Activated gamma-delta T cell treated with anti-CD3 and anti-CD28 coated beads, Interleukin-2, amount 50 U/mL, for 16 hours (primary cell): ENCODE data around the gene SH3BP2.

Experiments used
- DNase-seq: peaks from one replicate; pipeline ENCODE4 v3.0.0-alpha.2; 2020; ENCODE audit warnings: low read depth

Gene SH3BP2

GRCh38 chr4:2856266-2856665, 63.4 kb downstream of the SH3BP2 start:
- no peak for DNase-seq

GRCh38 chr4:2857349-2857927, 64.6 kb downstream of the SH3BP2 start:
- no peak for DNase-seq

DNA sequence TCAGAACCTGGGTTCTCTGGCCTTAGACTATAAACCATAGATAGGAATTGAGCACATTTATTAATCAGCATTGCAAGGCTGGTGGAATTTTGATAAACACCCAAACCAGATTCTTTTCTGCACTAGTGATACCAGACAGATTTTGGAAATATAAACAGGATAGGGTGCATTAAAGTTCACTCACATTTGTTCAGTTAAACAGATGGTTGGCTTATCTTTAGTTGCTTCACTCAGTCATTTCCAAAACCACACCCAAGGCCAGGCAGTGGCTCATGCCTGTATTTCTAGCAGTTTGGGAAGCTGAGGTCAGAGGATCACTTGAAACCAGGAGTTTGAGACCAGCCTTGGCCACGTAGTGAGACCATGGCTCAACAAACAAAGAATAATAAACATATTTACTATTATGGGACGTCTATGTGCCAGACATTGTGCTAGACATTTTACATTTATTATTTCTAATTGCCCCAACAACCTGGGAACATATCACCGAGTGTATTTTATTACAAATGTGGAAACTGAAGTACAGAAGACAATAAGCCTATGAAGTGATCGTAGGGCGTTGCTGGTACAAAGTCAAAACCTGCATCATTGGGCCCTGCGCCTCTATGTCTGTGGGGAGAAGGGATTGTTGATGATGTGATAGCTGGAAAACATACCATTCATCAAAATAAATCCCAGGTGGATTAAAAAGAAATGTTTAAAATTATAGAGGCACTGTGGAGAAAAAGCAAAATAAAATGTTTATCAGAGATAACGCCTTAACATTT, 65.7 kb downstream of the SH3BP2 start:
- DNase-seq, result no peak

GRCh38 chr4:2859514-2859913, 66.6 kb downstream of the SH3BP2 start:
- DNase-seq, result no peak

DNA sequence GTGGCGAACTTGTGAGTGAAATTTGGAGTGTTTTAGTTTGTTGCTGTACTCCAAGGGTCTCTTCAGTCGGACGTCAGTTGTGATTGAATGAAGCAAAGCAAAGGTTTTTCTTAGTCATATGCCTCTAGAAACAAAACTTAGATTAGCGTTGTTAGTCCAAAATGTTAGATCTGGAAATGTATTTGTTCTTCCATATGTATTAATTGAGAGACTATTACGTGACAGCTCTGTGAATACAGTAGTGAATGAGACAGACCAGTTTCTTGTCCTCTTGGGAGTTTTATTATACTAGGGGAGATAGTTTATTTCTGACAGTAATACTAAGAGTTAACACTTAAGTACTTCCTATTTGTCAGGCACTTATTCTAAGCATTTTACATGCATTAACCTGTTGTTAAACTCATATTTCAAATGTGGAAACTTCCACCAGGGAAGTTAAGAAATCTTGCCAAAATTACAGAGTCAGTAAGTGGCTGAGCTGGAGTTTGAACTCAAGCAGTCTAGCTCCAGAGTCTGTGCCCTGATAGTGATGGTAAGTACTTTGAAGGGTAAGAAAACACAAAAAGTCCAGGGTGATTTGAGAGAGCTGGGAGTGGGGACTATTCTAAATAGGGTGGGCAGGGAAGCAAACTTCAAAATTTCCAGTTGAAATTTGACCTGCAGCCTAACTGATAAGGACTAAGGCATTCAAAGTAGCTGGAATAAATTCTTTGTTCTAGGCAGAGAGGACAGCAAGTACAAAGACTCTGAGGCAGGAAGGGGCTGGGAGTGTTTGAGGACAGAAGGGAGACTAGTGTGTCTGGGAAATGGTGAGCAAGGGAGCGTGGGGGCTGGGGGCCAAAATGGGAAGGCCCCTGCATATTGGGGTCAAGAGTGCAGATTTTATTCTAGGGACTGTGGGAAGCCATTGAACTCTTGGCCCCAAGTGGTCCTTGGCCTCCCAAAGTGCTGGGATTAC, 67.8 kb downstream of the SH3BP2 start:
- DNase-seq, result no peak

DNA sequence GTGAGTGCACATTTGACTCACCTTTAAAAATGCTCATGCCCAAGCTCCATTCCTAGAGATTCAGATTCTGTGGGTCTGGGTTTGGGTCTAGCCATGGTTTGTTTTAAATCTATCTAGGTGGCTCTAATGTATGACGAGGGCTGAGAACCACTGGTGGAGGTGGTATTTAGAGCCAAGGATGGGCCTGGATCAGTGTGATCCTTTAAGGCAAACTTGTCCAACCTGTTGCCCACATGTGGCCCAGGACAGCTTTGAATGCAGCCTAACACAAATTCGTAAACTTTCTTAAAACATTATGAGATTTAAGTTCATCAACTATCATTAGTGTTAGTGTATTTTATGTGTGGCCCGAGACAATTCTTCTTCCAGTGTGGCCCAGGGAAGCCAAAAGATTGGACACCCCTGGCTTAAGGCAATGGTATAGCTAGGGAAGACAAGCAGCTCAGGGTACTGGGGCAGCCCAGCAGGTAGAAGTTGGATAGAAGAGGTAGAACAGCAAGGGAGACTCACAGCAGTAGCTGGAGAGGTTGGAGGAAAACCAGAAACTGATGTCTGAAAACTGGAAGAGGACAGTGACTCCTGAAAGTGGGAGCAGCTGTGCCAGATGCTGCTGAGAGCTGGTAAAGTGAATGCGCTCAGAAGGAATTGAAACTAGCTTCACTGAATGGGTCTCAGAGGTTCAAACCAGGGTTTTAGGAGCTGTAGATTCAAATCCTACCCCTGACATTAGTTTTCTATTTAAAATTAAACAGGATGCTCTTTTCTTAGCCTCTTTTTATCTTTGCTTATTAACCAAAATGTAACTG, 68.9 kb downstream of the SH3BP2 start:
- no peak for DNase-seq

- no peak for DNase-seq
Observed at GRCh38 chr4:2862528-2862927, 69.6 kb downstream of the SH3BP2 start.

DNA sequence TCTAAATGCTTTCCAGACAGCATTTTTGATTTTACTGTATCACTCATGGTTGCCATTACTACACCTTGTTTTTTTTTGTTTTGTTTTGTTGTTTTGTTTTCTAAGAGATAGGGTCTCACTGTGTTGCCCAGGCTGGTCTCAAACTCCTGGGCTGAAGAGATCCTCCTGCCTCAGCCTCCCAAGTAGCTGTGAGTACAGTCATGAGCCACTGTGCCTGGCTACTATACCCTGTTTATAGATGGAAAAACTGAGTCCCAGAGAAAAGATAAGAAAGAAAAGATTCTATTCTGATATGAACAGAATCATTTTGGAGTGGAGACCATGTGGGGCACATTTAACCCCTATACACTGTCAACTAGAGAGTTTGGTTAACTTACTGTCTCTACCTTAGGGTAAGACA, 70.8 kb downstream of the SH3BP2 start:
- no peak for DNase-seq

DNA sequence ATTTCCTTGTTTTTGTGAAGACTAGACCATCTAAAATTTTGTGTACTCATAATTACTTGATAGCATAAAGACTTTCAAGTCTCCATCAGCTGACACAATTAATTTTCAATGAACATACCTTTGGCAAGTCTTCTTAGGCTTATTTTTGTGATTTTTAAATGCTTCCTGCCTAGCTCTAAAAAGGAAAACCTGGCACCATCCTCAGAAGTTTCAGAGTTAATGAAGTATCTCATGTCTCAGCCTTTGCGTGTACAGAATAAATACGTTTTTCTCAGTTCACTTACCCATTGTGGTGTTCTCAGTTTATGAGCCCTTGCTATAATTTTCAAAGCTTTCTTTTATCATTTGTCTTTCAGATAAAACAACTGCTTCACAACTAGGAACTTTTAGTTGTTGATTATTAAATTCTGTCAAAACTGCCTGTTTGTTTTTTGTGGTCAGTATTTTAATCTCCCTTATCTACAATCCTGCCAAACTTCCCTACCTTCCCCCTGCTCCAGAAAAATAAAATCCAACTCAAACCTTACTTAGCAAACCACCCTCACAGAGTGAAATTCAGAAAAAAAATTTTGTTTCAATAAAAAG, 72.4 kb downstream of the SH3BP2 start:
- no peak for DNase-seq

DNA sequence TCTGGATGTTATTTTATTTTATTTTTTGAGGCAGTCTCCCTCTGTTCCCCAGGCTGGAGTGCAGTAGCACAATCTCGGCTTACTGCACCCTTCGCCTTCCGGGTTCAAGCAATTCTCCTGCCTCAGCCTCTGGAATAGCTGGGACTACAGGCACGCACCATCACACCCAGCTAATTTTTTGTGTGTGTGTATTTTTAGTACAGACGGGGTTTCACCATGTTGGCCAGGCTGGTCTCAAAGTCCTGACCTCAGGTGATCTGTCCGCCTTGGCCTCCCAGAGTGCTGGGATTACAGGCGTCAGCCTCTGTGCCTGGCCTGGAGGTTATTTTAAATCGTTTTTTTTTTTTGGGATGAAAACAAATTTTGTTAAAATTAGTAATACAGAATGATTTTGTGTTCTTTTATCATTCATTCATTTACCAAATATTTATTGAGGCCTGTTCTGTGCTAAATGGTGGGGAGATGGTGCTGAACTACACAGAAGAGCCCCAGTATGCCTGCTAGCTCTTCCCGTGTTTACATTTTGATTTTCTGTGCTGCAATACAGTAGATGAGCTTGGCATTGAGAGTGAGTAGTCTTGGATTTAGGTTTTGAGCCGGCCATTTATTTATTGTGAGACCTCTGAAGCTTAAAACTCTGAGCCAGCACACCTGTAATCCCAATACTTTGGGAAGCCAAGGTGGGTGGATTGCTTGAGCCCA, 73.4 kb downstream of the SH3BP2 start:
- DNase-seq, result no peak

DNA sequence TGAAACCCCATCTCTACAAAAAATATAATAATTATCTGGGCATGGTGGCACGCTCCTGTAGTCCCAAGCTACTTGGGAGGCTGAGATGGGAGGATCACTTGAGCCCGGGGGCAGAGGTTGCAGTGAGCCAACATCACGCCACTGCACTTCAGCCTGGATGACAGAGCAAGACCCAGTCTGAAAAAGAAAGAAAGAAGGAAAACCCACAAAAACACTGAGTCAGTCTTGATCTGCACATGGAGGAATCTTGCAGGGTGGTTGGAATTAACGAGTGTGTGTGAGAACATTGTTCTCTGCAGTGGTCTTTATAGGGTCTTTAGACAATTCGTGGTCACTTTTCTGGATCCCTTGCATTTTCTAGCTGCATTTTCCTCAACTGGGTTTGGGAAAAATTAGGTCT, 74.0 kb downstream of the SH3BP2 start:
- DNase-seq, result no peak

- DNase-seq, result no peak
Observed at GRCh38 chr4:2867758-2868491, 75.0 kb downstream of the SH3BP2 start.

DNA sequence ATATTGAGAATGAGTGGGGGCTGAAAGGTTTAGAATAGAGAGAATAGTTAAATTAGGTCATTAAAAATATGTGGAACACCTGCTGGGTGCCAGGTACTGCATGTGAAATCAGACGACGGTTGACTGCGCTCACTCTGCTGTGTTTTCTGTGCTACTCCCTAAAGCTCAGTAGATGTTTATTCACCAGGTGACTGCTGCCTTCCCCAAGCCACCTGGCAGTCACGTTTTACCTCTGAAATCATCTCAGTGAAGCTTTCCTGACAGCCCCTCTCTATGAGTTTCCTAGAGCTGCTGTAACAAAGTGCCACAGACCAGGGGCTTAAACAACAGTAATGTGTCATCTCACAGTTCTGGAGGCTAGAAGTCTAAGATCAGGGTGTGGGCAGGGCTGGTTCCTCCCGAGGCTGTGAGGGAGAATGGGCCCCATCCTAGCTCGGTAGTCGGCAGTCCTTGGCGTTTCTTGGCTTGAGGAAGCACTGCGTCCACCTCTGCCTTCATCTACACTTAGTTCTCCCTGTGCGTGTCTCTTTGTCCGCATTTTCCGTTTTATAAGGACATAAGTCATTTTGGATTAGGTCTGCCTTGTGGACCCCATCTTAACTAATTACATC, 76.1 kb downstream of the SH3BP2 start:
- no peak for DNase-seq

GRCh38 chr4:2869659-2870058, 76.8 kb downstream of the SH3BP2 start:
- no peak for DNase-seq

- no peak for DNase-seq
Observed at GRCh38 chr4:2870082-2870481, 77.2 kb downstream of the SH3BP2 start.

GRCh38 chr4:2871466-2871865, 78.6 kb downstream of the SH3BP2 start:
- no peak for DNase-seq

GRCh38 chr4:2871911-2872310, 79.0 kb downstream of the SH3BP2 start:
- no peak for DNase-seq

DNA sequence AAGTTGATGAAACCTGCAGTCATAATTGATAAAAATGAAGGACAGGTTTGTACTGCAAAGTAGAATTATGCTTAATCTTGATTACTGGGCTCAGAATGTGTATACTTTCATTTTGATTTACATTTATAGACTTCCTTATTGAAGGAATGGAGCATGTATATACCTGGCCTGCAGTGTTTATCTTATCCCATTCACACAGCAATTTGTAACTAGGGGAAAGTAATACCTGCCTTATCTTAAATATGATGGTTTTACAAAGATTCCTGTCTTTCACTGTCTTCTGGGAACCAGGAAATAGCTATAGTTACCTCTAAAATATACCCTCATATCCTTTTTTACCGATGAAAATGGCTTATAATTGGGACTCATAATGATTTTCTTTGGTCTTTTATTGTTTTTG, 80.4 kb downstream of the SH3BP2 start:
- DNase-seq, result no peak

DNA sequence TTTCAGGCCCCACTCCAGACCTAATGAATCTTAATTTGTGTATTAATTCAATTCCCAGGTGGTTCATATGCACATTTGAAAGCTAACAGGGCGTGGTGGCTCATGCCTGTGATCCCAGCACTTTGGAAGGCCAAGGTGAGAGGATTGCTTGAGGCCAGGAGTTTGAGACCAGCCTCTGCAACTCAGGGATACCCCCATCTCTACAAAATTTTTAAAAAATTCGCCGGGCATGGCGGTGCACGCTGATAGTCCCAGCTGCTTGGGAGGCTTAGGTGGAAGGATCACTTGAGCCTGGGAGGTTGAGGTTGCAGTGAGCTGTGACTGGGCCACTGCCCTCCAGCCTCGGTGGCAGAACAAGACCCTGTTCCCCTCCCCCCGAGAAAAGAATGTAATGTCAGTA, 82.0 kb downstream of the SH3BP2 start:
- DNase-seq, result no peak

DNA sequence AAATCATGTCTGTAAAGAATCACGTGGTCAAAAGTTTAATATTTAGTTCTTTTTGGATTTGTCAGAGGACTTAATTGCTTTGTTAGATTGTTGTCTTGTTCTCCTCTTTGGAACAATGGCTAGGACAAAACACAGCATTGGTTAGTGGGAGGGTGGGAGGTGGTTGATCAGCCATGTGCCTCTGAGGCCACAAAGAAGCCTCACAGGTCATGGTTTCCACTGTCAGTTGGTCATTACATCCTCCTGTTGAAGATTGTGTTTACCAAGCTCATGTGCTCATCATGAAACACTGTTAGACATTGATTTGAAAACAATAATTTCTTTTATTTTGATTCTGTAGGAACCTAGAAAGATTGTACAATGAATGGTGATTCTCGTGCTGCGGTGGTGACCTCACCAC, 82.7 kb downstream of the SH3BP2 start:
- DNase-seq, result no peak
